ENCODE measurements around the gene PRICKLE1. TPM values are rescaled to one million over a fixed set of nuclear protein-coding genes. Genes with fewer than 3 reads are reported as not detected.

The PRICKLE1 gene
- total and polyA plus RNA-seq, 10 of the 15 experiments (the other 5 are each of a cell fraction or from before 2014, with no cell fraction given): 0.47 to 2.8 (median 0.86) TPM

DNA sequence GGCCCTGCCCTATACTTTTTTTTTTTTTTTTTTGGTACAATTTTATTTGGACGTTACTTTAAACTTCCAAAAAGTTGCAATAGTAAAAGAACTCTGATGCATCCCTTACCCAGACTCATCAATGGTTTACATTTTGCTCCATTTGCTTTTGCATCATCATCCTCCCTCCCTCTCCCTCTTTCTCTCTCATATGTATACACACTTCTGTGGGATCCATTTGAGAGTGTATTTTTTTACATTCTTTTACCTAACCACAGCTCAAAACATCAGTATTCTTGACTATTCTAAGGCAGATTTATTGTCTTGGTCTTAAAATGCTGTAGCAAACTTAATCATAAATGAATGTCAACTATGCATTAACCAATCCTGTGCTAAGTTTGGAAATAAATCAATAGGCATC, 111.6 kb downstream of the PRICKLE1 start (continued):
- TF ChIP-seq, protein P1, sequence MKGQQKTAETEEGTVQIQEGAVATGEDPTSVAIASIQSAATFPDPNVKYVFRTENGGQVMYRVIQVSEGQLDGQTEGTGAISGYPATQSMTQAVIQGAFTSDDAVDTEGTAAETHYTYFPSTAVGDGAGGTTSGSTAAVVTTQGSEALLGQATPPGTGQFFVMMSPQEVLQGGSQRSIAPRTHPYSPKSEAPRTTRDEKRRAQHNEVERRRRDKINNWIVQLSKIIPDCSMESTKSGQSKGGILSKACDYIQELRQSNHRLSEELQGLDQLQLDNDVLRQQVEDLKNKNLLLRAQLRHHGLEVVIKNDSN (IDR thresholded peaks at IDR 0.05; ENCODE audit: borderline replicate concordance, extremely low read length, insufficient read depth, low read depth, low read length): no peak
- TF ChIP-seq POLR2AphosphoS5 (IDR thresholded peaks at IDR 0.05; ENCODE audit: low read length): no peak

DNA sequence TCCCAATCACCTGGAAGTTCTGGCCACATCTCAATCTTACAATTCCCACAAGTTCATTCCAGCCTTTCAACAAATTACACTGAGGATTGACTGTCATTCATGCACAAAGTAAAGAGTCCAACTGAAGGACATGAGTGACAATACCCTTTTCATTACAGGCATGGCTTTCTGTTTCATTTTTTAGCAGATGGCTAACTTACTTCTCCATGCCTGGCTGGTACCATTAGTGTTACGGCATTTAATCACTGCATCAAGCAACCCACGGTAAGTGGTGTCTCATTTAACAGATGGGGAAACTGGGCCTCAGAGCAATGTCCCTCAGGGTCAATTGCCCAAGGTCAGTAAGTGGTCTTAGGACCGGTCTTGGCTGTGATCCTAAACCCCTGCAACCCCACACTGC, 114.4 kb downstream of the PRICKLE1 start:
- no peak overlapping the region for H3K9ac ChIP-seq (ENCODE audit: control insufficient read depth, insufficient read depth, low read length)
- H3K4me3 ChIP-seq: no peak overlapping the region
- H2AFZ ChIP-seq (ENCODE audit: control insufficient read depth, low read depth, low read length): peak overlapping the region; percentile 11
- no peaks in the 10 kb centered on the region for H3K36me3 ChIP-seq (ENCODE audit: control insufficient read depth in 2 of 2, insufficient read depth in 2 of 2, low read length in 1 of 2)
- H3K79me2 ChIP-seq (ENCODE audit: control insufficient read depth, insufficient read depth, low read length): no peaks in the 10 kb centered on the region
- FAIRE-seq (no peak), ATAC-seq (peak; percentile 79), DNase-seq (ENCODE audit: low read depth, low spot score) (no peak)
- H3K9me3 ChIP-seq (replicated peaks; ENCODE audit: control insufficient read depth, insufficient read depth, low read length): no peaks in the 10 kb centered on the region
- H3K27me3 ChIP-seq (replicated peaks in 1 of 2; ENCODE audit: control insufficient read depth in 2 of 2, insufficient read depth in 2 of 2, low read length in 1 of 2): no peaks in the 10 kb centered on the region
- BruUV-seq (replicated peaks): no TSS peak
- intact Hi-C loops (cut with micrococcal nuclease; ENCODE audit: unreplicated experiment) (no loop called here), in situ Hi-C loops (cut with MboI) (no loop called here)
- RAD21 ChIA-PET (ENCODE audit: unreplicated experiment): no interaction called here
- 56% methylated on average over 3 of the region's 3 CpGs for WGBS (ENCODE audit: insufficient coverage, insufficient replicate concordance, low lambda C conversion rate, missing lambda C conversion rate)
- H4K20me1 ChIP-seq (ENCODE audit: control insufficient read depth, insufficient read depth): no peaks in the 10 kb centered on the region
- SMC1A ChIA-PET (ENCODE audit: uncharacterized antibody, unreplicated experiment): interaction anchor here (1.0 to 1.2 kb wide), 2 partner anchors 11 to 863 kb away, joined by 4 read pairs; no protein-coding TSS in a partner anchor
- TF ChIP-seq, protein P2, sequence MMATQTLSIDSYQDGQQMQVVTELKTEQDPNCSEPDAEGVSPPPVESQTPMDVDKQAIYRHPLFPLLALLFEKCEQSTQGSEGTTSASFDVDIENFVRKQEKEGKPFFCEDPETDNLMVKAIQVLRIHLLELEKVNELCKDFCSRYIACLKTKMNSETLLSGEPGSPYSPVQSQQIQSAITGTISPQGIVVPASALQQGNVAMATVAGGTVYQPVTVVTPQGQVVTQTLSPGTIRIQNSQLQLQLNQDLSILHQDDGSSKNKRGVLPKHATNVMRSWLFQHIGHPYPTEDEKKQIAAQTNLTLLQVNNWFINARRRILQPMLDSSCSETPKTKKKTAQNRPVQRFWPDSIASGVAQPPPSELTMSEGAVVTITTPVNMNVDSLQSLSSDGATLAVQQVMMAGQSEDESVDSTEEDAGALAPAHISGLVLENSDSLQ (IDR thresholded peaks at IDR 0.05): peak; percentile 49; the same call in 1 of the 2 replicates
- TF ChIP-seq DPF2 (IDR thresholded peaks at IDR 0.05): no peak
- CTCF ChIA-PET: interaction anchor here (11.4 kb wide), 1 partner anchor 8 kb away, joined by 87 read pairs; no protein-coding TSS in a partner anchor
- POLR2A ChIA-PET: interaction anchor here (0.6 kb wide), 2 partner anchors 195 to 1342 kb away, joined by 3 read pairs; no protein-coding TSS in a partner anchor
- peaks cover 23% of the 10 kb centered on the region for H3K4me1 ChIP-seq (ENCODE audit: control insufficient read depth, insufficient read depth, low read length)
- H3K27ac ChIP-seq (ENCODE audit: control insufficient read depth, insufficient read depth): no peak overlapping the region
- H3K4me2 ChIP-seq (ENCODE audit: control insufficient read depth, insufficient read depth): peak overlapping the region; percentile 30

Measured in GM12878 (cell line).